Activated B cell treated with CpG ODN at 0.5 μM for 24 hours (primary cell): Measurements from ENCODE around the gene PDCD6IP. TPM values are rescaled to one million over a fixed set of nuclear protein-coding genes. Genes with fewer than 3 reads are reported as not detected.
A peak's percentile ranks its signal among the peaks of the same experiment; 100 is the strongest.
"Not testable (repeated sequence)": the region's sequence is repeated elsewhere in the genome, so short reads cannot be mapped to it uniquely, and the experiment has no call there.

Experiments used
- ATAC-seq: fragments of 200-7000 bp; cut with Tn5 transposase; one replicate; pipeline ENCODE4 v1.10.0; 2021; ENCODE audit warnings: low read depth, mild to moderate bottlenecking, moderate library complexity
- CTCF ChIA-PET: fragments of 350-600 bp; sonication (Branson Sonifier 250); formaldehyde crosslinking; loops from one replicate; lab custom pipeline; 2021; ENCODE audit warnings: antibody characterized with exemption; lab: Charles Lee
- POLR2A ChIA-PET: fragments of 350-600 bp; sonication (Branson Sonifier 250); formaldehyde crosslinking; loops from one replicate; lab custom pipeline; 2021; ENCODE audit warnings: antibody characterized with exemption; lab: Charles Lee
- DNase-seq: peaks from one replicate; pipeline ENCODE4 v3.0.0; 2022
- H3K27ac Mint-ChIP-seq: one replicate; pipeline ENCODE4 v1.8.0; 2020; ENCODE audit warnings: mixed read lengths
- H3K27me3 Mint-ChIP-seq: one replicate; pipeline ENCODE4 v1.8.0; 2021; ENCODE audit warnings: mixed read lengths
- H3K36me3 Mint-ChIP-seq: one replicate; pipeline ENCODE4 v1.8.0; 2021; ENCODE audit warnings: low read depth, mixed read lengths
- H3K4me1 Mint-ChIP-seq: one replicate; pipeline ENCODE4 v1.8.0; 2021; ENCODE audit warnings: mixed read lengths
- H3K4me3 Mint-ChIP-seq: one replicate; pipeline ENCODE4 v1.8.0; 2020; ENCODE audit warnings: mild to moderate bottlenecking, mixed read lengths
- H3K9me3 Mint-ChIP-seq: one replicate; pipeline ENCODE4 v1.8.0; 2020; ENCODE audit warnings: mixed read lengths
- CTCF ChIP-seq: fragments of 200-600 bp; IDR thresholded peaks from one replicate; pipeline ENCODE4 v1.8.0; 2022; ENCODE audit warnings: antibody characterized with exemption, mild to moderate bottlenecking
- intact Hi-C: fragments of 100-400 bp; cut with micrococcal nuclease; formaldehyde crosslinking; loops from one replicate; pipeline ENCODE4 v1.15.1; 2024
- total RNA-seq: library from RNA; stranded (reverse); gene quantifications from 2 replicates; pipeline ENCODE4 v1.2.3, GENCODE V29; 2022

PDCD6IP gene
- total RNA-seq, 1 donor from 2014 or later = 237 TPM

GRCh38 chr3:33777996-33778395, 20.4 kb upstream of the PDCD6IP start:
- ChIA-PET POLR2A (no interaction called here), CTCF (interaction anchor here (0.8 to 4.8 kb wide), 6 partner anchors 9 to 646 kb away, joined by 3 to 29 read pairs (median 4); no protein-coding TSS in a partner anchor)
- Mint-ChIP-seq H3K27ac (no peak overlapping the region), H3K27me3 (no peaks in the 10 kb centered on the region), H3K4me1 (no peaks in the 10 kb centered on the region), H3K9me3 (no peaks in the 10 kb centered on the region), H3K4me3 (no peak overlapping the region), H3K36me3 (no peaks in the 10 kb centered on the region)
- DNase-seq (no peak), ATAC-seq (no peak)
- intact Hi-C loops = no loop called here
- TF ChIP-seq CTCF = no peak

GRCh38 chr3:33779751-33780150, 18.7 kb upstream of the PDCD6IP start:
- Mint-ChIP-seq H3K4me3 (no peak overlapping the region), H3K4me1 (no peaks in the 10 kb centered on the region), H3K36me3 (no peaks in the 10 kb centered on the region), H3K9me3 (no peaks in the 10 kb centered on the region), H3K27me3 (no peaks in the 10 kb centered on the region), H3K27ac (no peak overlapping the region)
- intact Hi-C loops = loop anchor here (10.0 kb wide), 2 partner anchors 375 to 405 kb away; no protein-coding TSS in a partner anchor
- CTCF ChIA-PET = no interaction called here
- POLR2A ChIA-PET = no interaction called here
- no peak for ATAC-seq
- no peak for TF ChIP-seq CTCF
- no peak for DNase-seq

GRCh38 chr3:33781413-33781812, 17.0 kb upstream of the PDCD6IP start:
- H3K4me1 Mint-ChIP-seq, POLR2A ChIA-PET, H3K9me3 Mint-ChIP-seq, DNase-seq, H3K27ac Mint-ChIP-seq, H3K4me3 Mint-ChIP-seq, H3K27me3 Mint-ChIP-seq, CTCF ChIA-PET, H3K36me3 Mint-ChIP-seq, ATAC-seq: not testable (repeated sequence)
- intact Hi-C loops = loop anchor here (10.0 kb wide), 2 partner anchors 377 to 407 kb away; no protein-coding TSS in a partner anchor

GRCh38 chr3:33786565-33787327, 11.7 kb upstream of the PDCD6IP start:
- Mint-ChIP-seq H3K27me3 (no peaks in the 10 kb centered on the region), H3K36me3 (no peaks in the 10 kb centered on the region), H3K4me1 (peaks cover 9% of the 10 kb centered on the region), H3K27ac (no peak overlapping the region), H3K9me3 (no peaks in the 10 kb centered on the region), H3K4me3 (no peak overlapping the region)
- ATAC-seq (no peak), DNase-seq (no peak)
- ChIA-PET CTCF (interaction anchor here (0.6 to 2.3 kb wide), 24 partner anchors 9 to 1898 kb away, joined by 3 to 47 read pairs (median 4); partner anchors contain the start of gene PDCD6IP), POLR2A (interaction anchor here (0.6 to 1.6 kb wide), 3 partner anchors 12 to 655 kb away, joined by 3 to 5 read pairs (median 3); partner anchors contain the start of gene PDCD6IP)
- TF ChIP-seq CTCF = no peak
- intact Hi-C loops = loop anchor here (1.0 to 10.0 kb wide), 6 partner anchors 68 to 712 kb away; partner anchors contain the start of gene CLASP2

GRCh38 chr3:33787328-33788009, 11.0 kb upstream of the PDCD6IP start:
- POLR2A ChIA-PET = interaction anchor here (0.6 to 1.6 kb wide), 3 partner anchors 11 to 656 kb away, joined by 3 to 5 read pairs (median 3); partner anchors contain the start of gene PDCD6IP
- peak; percentile 95 for ATAC-seq
- peak; percentile 17 for DNase-seq
- Mint-ChIP-seq H3K36me3 (no peaks in the 10 kb centered on the region), H3K4me1 (peaks cover 13% of the 10 kb centered on the region), H3K27ac (no peak overlapping the region), H3K9me3 (no peaks in the 10 kb centered on the region), H3K4me3 (peak overlapping the region; percentile 26), H3K27me3 (no peaks in the 10 kb centered on the region)
- CTCF ChIA-PET = interaction anchor here (0.6 to 2.3 kb wide), 24 partner anchors 8 to 1897 kb away, joined by 3 to 47 read pairs (median 4); partner anchors contain the start of gene PDCD6IP
- intact Hi-C loops = loop anchor here (1.0 to 10.0 kb wide), 6 partner anchors 69 to 713 kb away; partner anchors contain the start of gene CLASP2
- TF ChIP-seq CTCF = no peak
